Measurements from ENCODE around the gene MLLT1. TPM values are rescaled to one million over a fixed set of nuclear protein-coding genes. Genes with fewer than 3 reads are reported as not detected.

MLLT1 gene
- total RNA-seq, 1 experiment from 2014 or later, result 44.2 TPM

DNA sequence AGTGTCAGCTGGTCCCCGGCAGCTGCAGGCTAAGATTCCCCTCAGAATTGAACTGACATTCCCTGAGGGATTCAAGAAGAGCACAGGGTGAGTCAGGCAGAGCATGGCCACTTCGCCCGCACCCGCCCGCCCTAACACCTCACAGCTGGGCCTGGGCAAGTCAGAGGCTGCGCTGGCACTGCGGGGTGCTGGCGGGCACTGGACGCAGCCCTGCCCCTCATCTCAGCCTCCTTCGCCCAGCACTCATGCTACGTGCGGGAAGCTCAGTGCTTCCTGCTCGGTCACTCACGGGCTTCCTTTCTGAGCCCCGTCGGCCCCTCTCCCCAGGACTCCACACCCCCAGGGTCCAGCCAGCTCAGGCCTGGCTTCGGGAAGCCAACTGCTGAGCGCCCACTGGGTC, 56.9 kb downstream of the MLLT1 start:
- DNase-seq, result no peak
- Histone ChIP-seq H3K4me2 (no peak overlapping the region), H3F3A (ENCODE audit: insufficient read depth, low read depth) (no peaks in the 10 kb centered on the region), H3K4me3 (no peak overlapping the region), H2AFZ (no peak overlapping the region), H3K4me1 (replicated peaks; ENCODE audit: insufficient read depth) (no peaks in the 10 kb centered on the region), H3K9me2 (ENCODE audit: insufficient read depth) (no peaks in the 10 kb centered on the region), H3K27me3 (ENCODE audit: insufficient read depth, low read depth) (no peaks in the 10 kb centered on the region), H3K9me3 (ENCODE audit: insufficient read depth, low read depth) (no peaks in the 10 kb centered on the region), H4K20me1 (ENCODE audit: insufficient read depth) (peaks cover 6% of the 10 kb centered on the region; the same call in 1 of the 2 replicates), H3K36me3 (ENCODE audit: low read depth) (no peaks in the 10 kb centered on the region), H3K27ac (no peak overlapping the region), H3K79me2 (ENCODE audit: low read depth) (no peaks in the 10 kb centered on the region)
- POLR2A ChIA-PET (ENCODE audit: unreplicated experiment), result no interaction called here
- intact Hi-C loops (cut with micrococcal nuclease; ENCODE audit: unreplicated experiment), result no loop called here
- CTCF ChIA-PET, result no interaction called here
- TF ChIP-seq, protein P1, sequence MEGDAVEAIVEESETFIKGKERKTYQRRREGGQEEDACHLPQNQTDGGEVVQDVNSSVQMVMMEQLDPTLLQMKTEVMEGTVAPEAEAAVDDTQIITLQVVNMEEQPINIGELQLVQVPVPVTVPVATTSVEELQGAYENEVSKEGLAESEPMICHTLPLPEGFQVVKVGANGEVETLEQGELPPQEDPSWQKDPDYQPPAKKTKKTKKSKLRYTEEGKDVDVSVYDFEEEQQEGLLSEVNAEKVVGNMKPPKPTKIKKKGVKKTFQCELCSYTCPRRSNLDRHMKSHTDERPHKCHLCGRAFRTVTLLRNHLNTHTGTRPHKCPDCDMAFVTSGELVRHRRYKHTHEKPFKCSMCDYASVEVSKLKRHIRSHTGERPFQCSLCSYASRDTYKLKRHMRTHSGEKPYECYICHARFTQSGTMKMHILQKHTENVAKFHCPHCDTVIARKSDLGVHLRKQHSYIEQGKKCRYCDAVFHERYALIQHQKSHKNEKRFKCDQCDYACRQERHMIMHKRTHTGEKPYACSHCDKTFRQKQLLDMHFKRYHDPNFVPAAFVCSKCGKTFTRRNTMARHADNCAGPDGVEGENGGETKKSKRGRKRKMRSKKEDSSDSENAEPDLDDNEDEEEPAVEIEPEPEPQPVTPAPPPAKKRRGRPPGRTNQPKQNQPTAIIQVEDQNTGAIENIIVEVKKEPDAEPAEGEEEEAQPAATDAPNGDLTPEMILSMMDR (conservative IDR thresholded peaks at IDR 0.05), result no peak
- no peak for TF ChIP-seq EZH2 (IDR thresholded peaks at IDR 0.05; ENCODE audit: low read depth)
- BruUV-seq (replicated peaks), result no TSS peak

DNA sequence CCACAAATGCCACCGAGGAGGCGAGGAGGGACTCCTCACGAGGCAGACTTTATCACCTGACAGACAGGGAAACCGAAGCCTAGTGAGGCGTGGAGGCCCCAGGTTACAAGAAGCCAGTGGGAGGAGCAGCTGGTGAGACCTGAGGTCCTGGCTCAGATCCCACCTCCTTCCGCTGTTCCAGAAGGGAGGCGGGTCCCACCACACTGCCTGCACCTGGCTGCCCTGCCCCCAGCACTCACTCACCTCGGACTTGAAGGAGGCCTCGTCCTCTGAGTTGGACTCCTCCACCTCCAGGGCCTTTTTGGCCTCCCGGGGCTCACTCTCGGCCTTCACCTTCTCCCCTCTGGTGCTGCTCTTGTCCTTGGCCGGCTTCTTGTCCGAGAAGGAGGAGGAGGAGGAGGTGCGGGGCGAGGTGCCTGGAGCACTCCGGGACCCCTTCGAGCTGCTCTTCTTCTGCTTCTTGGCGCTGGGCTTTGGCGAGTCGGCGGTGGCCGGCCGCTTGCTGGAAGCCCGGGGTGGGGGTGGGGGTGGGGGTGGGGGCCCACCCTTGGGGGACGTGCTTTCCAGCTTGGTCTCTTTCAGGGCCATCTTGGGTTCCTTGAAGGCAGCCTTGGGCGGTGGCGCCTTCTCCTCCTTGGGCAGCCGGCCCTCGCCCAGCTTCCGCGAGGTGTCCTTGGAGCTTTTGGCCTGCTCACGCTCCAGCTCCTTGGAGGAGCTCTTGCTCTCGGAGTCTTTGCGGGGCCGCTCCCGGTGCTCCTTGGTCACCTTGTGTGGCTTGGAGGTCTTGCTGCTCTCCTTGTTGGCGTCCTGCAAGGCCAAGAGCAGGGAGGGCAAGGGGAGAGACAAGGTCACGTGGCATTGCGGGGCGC, 57.7 kb downstream of the MLLT1 start:
- DNase-seq, result no peak
- BruUV-seq (replicated peaks), result no TSS peak
- H3K4me1 ChIP-seq (replicated peaks; ENCODE audit: insufficient read depth), result no peaks in the 10 kb centered on the region
- no peak overlapping the region for H3K27ac ChIP-seq
- CTCF ChIA-PET, result no interaction called here
- no peaks in the 10 kb centered on the region for H3K79me2 ChIP-seq (ENCODE audit: low read depth)
- no peak overlapping the region for H3K4me2 ChIP-seq
- no peaks in the 10 kb centered on the region for H3K27me3 ChIP-seq (ENCODE audit: insufficient read depth, low read depth)
- TF ChIP-seq, protein P1 (conservative IDR thresholded peaks at IDR 0.05), result no peak
- no peak for TF ChIP-seq EZH2 (IDR thresholded peaks at IDR 0.05; ENCODE audit: low read depth)
- H2AFZ ChIP-seq, result no peak overlapping the region
- POLR2A ChIA-PET (ENCODE audit: unreplicated experiment), result no interaction called here
- H3F3A ChIP-seq (ENCODE audit: insufficient read depth, low read depth), result no peaks in the 10 kb centered on the region
- intact Hi-C loops (cut with micrococcal nuclease; ENCODE audit: unreplicated experiment), result no loop called here
- H3K36me3 ChIP-seq (ENCODE audit: low read depth), result no peaks in the 10 kb centered on the region
- no peak overlapping the region for H3K4me3 ChIP-seq
- no peaks in the 10 kb centered on the region for H3K9me3 ChIP-seq (ENCODE audit: insufficient read depth, low read depth)
- no peaks in the 10 kb centered on the region for H3K9me2 ChIP-seq (ENCODE audit: insufficient read depth)
- peaks cover 6% of the 10 kb centered on the region; the same call in 1 of the 2 replicates for H4K20me1 ChIP-seq (ENCODE audit: insufficient read depth)

DNA sequence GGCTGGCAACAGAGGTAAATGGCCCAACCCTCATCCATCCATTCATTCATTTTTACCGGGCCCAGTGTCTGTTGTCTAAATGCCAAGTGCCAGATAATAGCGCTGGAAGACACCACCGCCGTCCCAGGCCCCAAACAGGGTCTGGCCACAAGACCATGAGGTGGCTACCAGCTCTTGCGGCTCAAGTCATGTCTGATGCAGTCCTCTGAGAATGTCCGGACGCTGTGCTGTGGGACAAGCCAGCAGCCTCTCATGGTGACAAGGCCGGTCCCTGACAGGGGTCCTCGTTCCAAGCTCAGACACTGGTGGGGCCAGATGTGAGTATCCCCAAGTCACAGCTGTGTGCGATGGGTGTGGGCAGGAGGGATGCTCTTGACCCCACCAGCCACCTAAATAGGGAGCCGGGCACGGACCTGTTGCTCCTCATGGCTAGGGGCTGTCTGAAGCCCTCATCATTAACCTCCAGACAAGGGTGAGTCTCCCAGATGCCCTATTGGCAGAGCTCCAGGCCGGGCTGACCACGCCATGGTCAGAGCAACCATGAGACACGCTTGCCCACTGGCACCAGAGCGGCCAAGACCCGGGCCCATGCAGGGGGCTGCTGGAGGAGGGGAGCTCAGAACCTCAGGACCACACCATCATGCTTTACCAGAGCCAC, 58.4 kb downstream of the MLLT1 start:
- Histone ChIP-seq H2AFZ (no peak overlapping the region), H3K9me3 (ENCODE audit: insufficient read depth, low read depth) (no peaks in the 10 kb centered on the region), H3K9me2 (ENCODE audit: insufficient read depth) (no peaks in the 10 kb centered on the region), H3K4me1 (replicated peaks; ENCODE audit: insufficient read depth) (no peaks in the 10 kb centered on the region), H3K36me3 (ENCODE audit: low read depth) (no peaks in the 10 kb centered on the region), H3K27ac (no peak overlapping the region), H4K20me1 (ENCODE audit: insufficient read depth) (peaks cover 6% of the 10 kb centered on the region; the same call in 1 of the 2 replicates), H3K27me3 (ENCODE audit: insufficient read depth, low read depth) (no peaks in the 10 kb centered on the region), H3K4me2 (no peak overlapping the region), H3K79me2 (ENCODE audit: low read depth) (no peaks in the 10 kb centered on the region), H3F3A (ENCODE audit: insufficient read depth, low read depth) (no peaks in the 10 kb centered on the region), H3K4me3 (no peak overlapping the region)
- intact Hi-C loops (cut with micrococcal nuclease; ENCODE audit: unreplicated experiment), result no loop called here
- BruUV-seq (replicated peaks), result no TSS peak
- ChIA-PET CTCF (no interaction called here), POLR2A (ENCODE audit: unreplicated experiment) (no interaction called here)
- TF ChIP-seq, protein P1 (conservative IDR thresholded peaks at IDR 0.05), result no peak
- no peak for TF ChIP-seq EZH2 (IDR thresholded peaks at IDR 0.05; ENCODE audit: low read depth)
- no peak for DNase-seq
